Cardiac muscle cell (in vitro differentiated cells and primary cell): Measurements from ENCODE around the gene CLEC19A. TPM values are rescaled to one million over a fixed set of nuclear protein-coding genes. Genes with fewer than 3 reads are reported as not detected.

Experiments used
- DNase-seq, 2 donors: peaks; one replicate each; pipeline versions ENCODE4 v3.0.0 to v3.0.0-alpha.2; 2010 to 2017; ENCODE audit warnings: low read depth in 1 of 2, low spot score in 1 of 2
- H3K27ac ChIP-seq: fragments of 200-600 bp; sonication (generic); 2 replicates; pipeline ENCODE4 v1.5.1; 2016
- H3K27me3 ChIP-seq: fragments of 200-600 bp; sonication (generic); 2 replicates; pipeline ENCODE4 v1.6.0; 2016; ENCODE audit warnings: control low read depth
- H3K36me3 ChIP-seq: fragments of 200-600 bp; sonication (generic); 2 replicates; pipeline ENCODE4 v1.5.1; 2016; ENCODE audit warnings: control low read depth
- H3K4me1 ChIP-seq: fragments of 200-600 bp; sonication (generic); 2 replicates; pipeline ENCODE4 v1.8.1; 2017; ENCODE audit warnings: low read depth, mild to moderate bottlenecking, mixed run types
- H3K4me3 ChIP-seq: fragments of 200-600 bp; sonication (generic); 2 replicates; pipeline ENCODE4 v1.5.1; 2016; ENCODE audit warnings: mild to moderate bottlenecking
- H3K9me3 ChIP-seq: fragments of 200-600 bp; sonication (generic); 2 replicates; pipeline ENCODE4 v1.5.1; 2017; ENCODE audit warnings: low read depth, mild to moderate bottlenecking, control low read depth
- CTCF ChIP-seq: IDR thresholded peaks from 2 replicates; pipeline ENCODE4 v1.5.1; 2012; ENCODE audit warnings: low read depth, mild to moderate bottlenecking, low read length
- polyA plus RNA-seq: library from polyadenylated mRNA; unstranded; fragments of >200 nt; fragmentation: Nextera tagmentation; extraction: Ambion mirVana; gene quantifications from 2 replicates; pipeline ENCODE4 v1.2.1, GENCODE V29; 2016
- total RNA-seq: library from RNA; depleted of rRNA; stranded (reverse); fragments of >200 nt; gene quantifications from 2 replicates; pipeline ENCODE4 v1.2.3, GENCODE V29; 2016

Gene CLEC19A
- total and polyA plus RNA-seq, 2 experiments from 2014 or later: not detected

- no peak for TF ChIP-seq CTCF
- DNase-seq: no peak
- H3K9me3 ChIP-seq: no peaks in the 10 kb centered on the region
- no peaks in the 10 kb centered on the region for H3K4me1 ChIP-seq
- no peaks in the 10 kb centered on the region for H3K27me3 ChIP-seq
- no peak overlapping the region for H3K27ac ChIP-seq
- H3K36me3 ChIP-seq: no peaks in the 10 kb centered on the region
- H3K4me3 ChIP-seq: no peak overlapping the region
These were observed 46.3 kb downstream of the CLEC19A start for GRCh38 chr16:19331794-19332193.

DNA sequence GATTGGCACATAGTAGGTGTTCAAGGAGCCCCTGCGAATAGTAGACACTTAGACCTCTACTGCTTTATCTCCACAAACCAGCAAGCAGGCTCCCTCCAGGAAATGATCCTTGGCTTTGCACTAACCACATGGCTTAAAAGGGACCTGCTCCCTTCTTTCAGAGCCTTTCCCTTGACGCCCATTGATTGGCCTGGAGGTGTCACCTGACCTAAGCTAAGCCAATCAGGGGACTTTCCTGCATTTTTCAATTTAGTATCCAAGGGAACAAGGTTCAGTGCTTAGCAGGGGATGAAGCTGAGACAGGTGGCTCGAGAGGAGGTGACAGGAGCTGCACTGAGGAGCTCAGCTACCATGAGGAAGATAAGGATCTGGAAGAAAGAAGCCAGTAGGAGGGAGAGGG is 52.8 kb downstream of the CLEC19A start:
- no peak for DNase-seq
- no peak for TF ChIP-seq CTCF

GRCh38 chr16:19344224-19344801 is 58.8 kb downstream of the CLEC19A start:
- Histone ChIP-seq H3K27me3 (no peaks in the 10 kb centered on the region), H3K4me3 (no peak overlapping the region)
- no peak for TF ChIP-seq CTCF

More for the DNA sequence above, 52.8 kb downstream of the CLEC19A start:
- H3K36me3 ChIP-seq: no peaks in the 10 kb centered on the region
- H3K4me1 ChIP-seq: no peaks in the 10 kb centered on the region
- H3K4me3 ChIP-seq: no peak overlapping the region
- H3K27me3 ChIP-seq: no peaks in the 10 kb centered on the region
- no peak overlapping the region for H3K27ac ChIP-seq
- no peaks in the 10 kb centered on the region for H3K9me3 ChIP-seq

GRCh38 chr16:19344980-19345379 is 59.4 kb downstream of the CLEC19A start:
- DNase-seq: no peak
- H3K27me3 ChIP-seq: no peaks in the 10 kb centered on the region
- no peaks in the 10 kb centered on the region for H3K4me1 ChIP-seq
- no peaks in the 10 kb centered on the region for H3K9me3 ChIP-seq
- no peak overlapping the region for H3K27ac ChIP-seq
- no peaks in the 10 kb centered on the region for H3K36me3 ChIP-seq
- no peak for TF ChIP-seq CTCF
- H3K4me3 ChIP-seq: no peak overlapping the region

More at GRCh38 chr16:19344224-19344801, 58.8 kb downstream of the CLEC19A start:
- no peak overlapping the region for H3K27ac ChIP-seq
- no peaks in the 10 kb centered on the region for H3K36me3 ChIP-seq
- no peaks in the 10 kb centered on the region for H3K9me3 ChIP-seq
- H3K4me1 ChIP-seq: no peaks in the 10 kb centered on the region
- no peak for DNase-seq

- no peak for TF ChIP-seq CTCF
- DNase-seq: no peak
These were observed 60.9 kb downstream of the CLEC19A start for GRCh38 chr16:19346335-19346922.

More at GRCh38 chr16:19346335-19346922, 60.9 kb downstream of the CLEC19A start:
- no peak overlapping the region for H3K4me3 ChIP-seq
- H3K4me1 ChIP-seq: no peaks in the 10 kb centered on the region
- H3K27ac ChIP-seq: no peak overlapping the region
- no peaks in the 10 kb centered on the region for H3K27me3 ChIP-seq
- H3K9me3 ChIP-seq: no peaks in the 10 kb centered on the region
- H3K36me3 ChIP-seq: no peaks in the 10 kb centered on the region
